HepG2 (cell line): ENCODE results near the gene EEF1AKMT1. TPM values are rescaled to one million over a fixed set of nuclear protein-coding genes. Genes with fewer than 3 reads are reported as not detected.

Source experiments
- ATAC-seq: fragments of 200-7000 bp; cut with Tn5 transposase; 3 replicates; pipeline ENCODE4 v1.9.1; 2020; ENCODE audit warnings: mild to moderate bottlenecking, moderate library complexity
- BruUV-seq: library from RNA; stranded (reverse); fragments of 400-500 nt; replicated peaks from 2 replicates; lab custom pipeline; 2021; lab: Mats Ljungman, UMichigan
- CTCF ChIA-PET: fragments of 300-600 bp; formaldehyde crosslinking; extraction: SDS; loops from one replicate; lab custom pipeline; 2021; ENCODE audit warnings: low total read pairs, inconsistent platforms, low intra/inter-chr PET ratio; lab: Yijun Ruan, JAX
- POLR2A ChIA-PET: fragments of 350-600 bp; sonication (Branson Sonifier 250); formaldehyde crosslinking; loops from one replicate; lab custom pipeline; 2020; ENCODE audit warnings: antibody characterized with exemption, inconsistent platforms; lab: Yijun Ruan, JAX
- DNase-seq: peaks from one replicate; pipeline ENCODE4 v3.0.0-alpha.2; 2015; ENCODE audit warnings: low spot score
- FAIRE-seq: peaks from 3 replicates; lab custom pipeline; 2011; peaks lifted over from hg19 to GRCh38; lab: Jason Lieb, UNC
- H2AFZ ChIP-seq: one replicate; pipeline ENCODE4 v1.6.1; 2011; ENCODE audit warnings: low read length, inconsistent platforms
- H3K27ac ChIP-seq: fragments of 300-600 bp; 3 replicates; pipeline ENCODE4 v1.8.0; 2011; ENCODE audit warnings: mixed run types, mild to moderate bottlenecking, mixed read lengths, low read length, inconsistent platforms; ENCODE audit not compliant: insufficient read depth; ENCODE audit errors: extremely low read length
- H3K27me3 ChIP-seq, 2 experiments: fragments of 200-600 bp in 1 of 2; 2 replicates in 1 of 2; 3 replicates in 1 of 2; pipeline versions ENCODE4 v1.6.0 to v1.8.0; 2011; ENCODE audit warnings: low read length in 2 of 2, mild to moderate bottlenecking in 2 of 2, moderate library complexity in 2 of 2, inconsistent platforms in 1 of 2; ENCODE audit not compliant: insufficient read depth in 2 of 2, control insufficient read depth in 1 of 2
- H3K36me3 ChIP-seq, 2 experiments: fragments of 200-600 bp in 1 of 2; replicated peaks in 1 of 2; 2 replicates in 1 of 2; 3 replicates in 1 of 2; pipeline versions ENCODE4 v1.5.1 to v1.8.0; 2011; ENCODE audit warnings: low read length in 2 of 2, inconsistent platforms in 1 of 2; ENCODE audit not compliant: insufficient read depth in 2 of 2, control insufficient read depth in 1 of 2
- H3K4me1 ChIP-seq: 2 replicates; pipeline ENCODE4 v1.5.1; 2012; ENCODE audit warnings: low read length, inconsistent platforms; ENCODE audit not compliant: insufficient read depth
- H3K4me2 ChIP-seq: 2 replicates; pipeline ENCODE4 v1.6.0; 2011; ENCODE audit warnings: low read depth, low read length, inconsistent platforms
- H3K4me3 ChIP-seq, 3 experiments: fragments of 200-600 bp in 1 of 3; sonication (generic), shearing (Covaris generic) in 1 of 3; replicated peaks in 1 of 3; 2 replicates each; pipeline ENCODE4 v1.5.1; 2011 to 2016; ENCODE audit warnings: low read length in 3 of 3, inconsistent platforms in 2 of 3, low read depth in 2 of 3, mild to moderate bottlenecking in 2 of 3, control low read depth in 1 of 3, mixed read lengths in 1 of 3; ENCODE audit not compliant: insufficient read depth in 1 of 3
- H3K79me2 ChIP-seq: one replicate; pipeline ENCODE4 v1.6.1; 2011; ENCODE audit warnings: low read length, inconsistent platforms; ENCODE audit not compliant: insufficient read depth
- H3K9ac ChIP-seq: 2 replicates; pipeline ENCODE4 v1.6.0; 2011; ENCODE audit warnings: mild to moderate bottlenecking, low read depth, low read length, inconsistent platforms; ENCODE audit not compliant: insufficient read depth
- H3K9me3 ChIP-seq: 2 replicates; pipeline ENCODE4 v1.5.1; 2012; ENCODE audit warnings: mild to moderate bottlenecking, low read length
- H4K20me1 ChIP-seq: 2 replicates; pipeline ENCODE4 v1.6.0; 2011; ENCODE audit warnings: inconsistent platforms, mild to moderate bottlenecking, low read length, moderate library complexity; ENCODE audit not compliant: insufficient read depth
- CC2D1A ChIP-seq: sonication (generic); formaldehyde crosslinking; IDR thresholded peaks from 2 replicates; pipeline ENCODE4 v1.8.1; 2023; ENCODE audit warnings: mild to moderate bottlenecking, missing genetic modification reagents
- EED ChIP-seq: sonication (generic); formaldehyde crosslinking; IDR thresholded peaks from 2 replicates; pipeline ENCODE4 v1.5.0; 2020; ENCODE audit warnings: mild to moderate bottlenecking, missing genetic modification reagents
- MIER3 ChIP-seq: IDR thresholded peaks from 2 replicates; pipeline ENCODE4 v1.6.1; 2016; ENCODE audit warnings: missing compliant biosample characterization, borderline replicate concordance
- PCBP2 ChIP-seq: fragments of 200-400 bp; formaldehyde crosslinking; optimal IDR thresholded peaks from 2 replicates; pipeline ENCODE3; 2018; ENCODE audit warnings: low read length, low read depth; ENCODE audit not compliant: poor library complexity, severe bottlenecking
- ZNF34 ChIP-seq: sonication (generic); formaldehyde crosslinking; IDR thresholded peaks from 2 replicates; pipeline ENCODE4 v1.4.0; 2020; ENCODE audit warnings: mild to moderate bottlenecking, missing genetic modification reagents, borderline replicate concordance
- ZNF432 ChIP-seq: sonication (generic); formaldehyde crosslinking; IDR thresholded peaks from 2 replicates; pipeline ENCODE4 v1.5.0; 2020; ENCODE audit warnings: missing genetic modification reagents, mild to moderate bottlenecking, borderline replicate concordance
- ZNF713 ChIP-seq: sonication (generic); formaldehyde crosslinking; IDR thresholded peaks from 2 replicates; pipeline ENCODE4 v1.4.0; 2020; ENCODE audit warnings: mild to moderate bottlenecking, missing genetic modification reagents
- ZNF775 ChIP-seq: sonication (generic); formaldehyde crosslinking; IDR thresholded peaks from 2 replicates; pipeline ENCODE4 v1.4.0; 2020; ENCODE audit warnings: missing genetic modification reagents, mild to moderate bottlenecking, moderate library complexity, borderline replicate concordance
- WGBS: methylation state at CpG from one replicate; pipeline ENCODE4 v1.1.6; 2017; ENCODE audit warnings: low lambda C conversion rate; 5-methylcytosine and 5-hydroxymethylcytosine counted together
- in situ Hi-C: cut with HindIII; loops from 2 replicates; pipeline ENCODE4 v1.10.0; 2017; ENCODE audit warnings: low pct_unique_long_range_greater_than_20kb; ENCODE audit not compliant: extremely low pct_ligation_motif_present
- intact Hi-C: fragments of 100-400 bp; cut with micrococcal nuclease; formaldehyde crosslinking; loops from one replicate; pipeline ENCODE4 v1.10.0; 2022; ENCODE audit not compliant: unreplicated experiment
- polyA plus RNA-seq, 8 experiments: library from polyadenylated mRNA; depleted of rRNA in 3 of 8; stranded (reverse) in 7 of 8; unstranded in 1 of 8; fragments of >200 nt; fragmentation: Illumina TruSeq in 4 of 8; extraction: Trizol in 4 of 8; gene quantifications; 2 replicates each; pipeline versions ENCODE4 v1.2.1 to v1.2.3, GENCODE V29; 2011 to 2016; ENCODE audit warnings: low read depth in 4 of 8, missing spikeins in 1 of 8, mixed read lengths in 1 of 8; ENCODE audit not compliant: insufficient read depth in 1 of 8
- total RNA-seq, 5 experiments: library from RNA; depleted of rRNA; stranded (reverse); fragments of >200 nt; fragmentation: Illumina TruSeq; extraction: Trizol; gene quantifications; 2 replicates each; pipeline ENCODE4 v1.2.3, GENCODE V29; 2016; ENCODE audit warnings: low read depth in 1 of 5
- TF ChIP-seq, protein P1 (sequence below): sonication (generic); formaldehyde crosslinking; IDR thresholded peaks from 2 replicates; pipeline ENCODE4 v1.4.0; 2020; ENCODE audit warnings: missing genetic modification reagents
- TF ChIP-seq, protein P2 (sequence below): sonication (generic); formaldehyde crosslinking; IDR thresholded peaks from 2 replicates; pipeline ENCODE4 v1.4.0; 2020; ENCODE audit warnings: missing genetic modification reagents, borderline replicate concordance
- TF ChIP-seq, protein P3 (sequence below): IDR thresholded peaks from 2 replicates; pipeline ENCODE4 v1.6.1; 2016

The EEF1AKMT1 gene
- total and polyA plus RNA-seq, 2 of the 13 experiments (the other 11 are each of a cell fraction or from before 2014, with no cell fraction given) = 6.0 to 16.1 TPM

DNA sequence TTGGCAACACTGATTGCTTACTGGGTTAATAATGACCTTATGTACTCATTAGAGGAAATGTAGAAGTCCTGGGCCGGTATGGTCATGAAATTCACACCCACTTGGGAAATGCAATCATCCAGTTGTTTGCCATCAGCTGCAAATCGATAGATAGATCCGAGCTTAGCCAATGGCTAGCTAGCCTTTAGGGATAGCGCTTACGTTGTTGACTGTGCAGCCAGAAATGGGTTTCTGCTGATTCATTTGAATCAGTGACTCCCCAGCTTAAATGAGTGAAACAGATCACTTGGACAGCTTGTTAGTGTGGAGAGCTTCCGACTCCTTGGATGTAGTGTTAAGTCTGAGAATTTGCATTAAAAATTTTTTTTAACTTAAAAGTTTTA is 58.4 kb downstream of the EEF1AKMT1 start:
- TF ChIP-seq ZNF432 (CRISPR knock-in tag) (no peak), MIER3 (CRISPR knock-in tag) (no peak)
- TF ChIP-seq, protein P1, sequence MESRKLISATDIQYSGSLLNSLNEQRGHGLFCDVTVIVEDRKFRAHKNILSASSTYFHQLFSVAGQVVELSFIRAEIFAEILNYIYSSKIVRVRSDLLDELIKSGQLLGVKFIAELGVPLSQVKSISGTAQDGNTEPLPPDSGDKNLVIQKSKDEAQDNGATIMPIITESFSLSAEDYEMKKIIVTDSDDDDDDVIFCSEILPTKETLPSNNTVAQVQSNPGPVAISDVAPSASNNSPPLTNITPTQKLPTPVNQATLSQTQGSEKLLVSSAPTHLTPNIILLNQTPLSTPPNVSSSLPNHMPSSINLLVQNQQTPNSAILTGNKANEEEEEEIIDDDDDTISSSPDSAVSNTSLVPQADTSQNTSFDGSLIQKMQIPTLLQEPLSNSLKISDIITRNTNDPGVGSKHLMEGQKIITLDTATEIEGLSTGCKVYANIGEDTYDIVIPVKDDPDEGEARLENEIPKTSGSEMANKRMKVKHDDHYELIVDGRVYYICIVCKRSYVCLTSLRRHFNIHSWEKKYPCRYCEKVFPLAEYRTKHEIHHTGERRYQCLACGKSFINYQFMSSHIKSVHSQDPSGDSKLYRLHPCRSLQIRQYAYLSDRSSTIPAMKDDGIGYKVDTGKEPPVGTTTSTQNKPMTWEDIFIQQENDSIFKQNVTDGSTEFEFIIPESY (CRISPR knock-in tag) = peak; percentile 57; the same call in 1 of the 2 replicates
- intact Hi-C loops (no loop called here), in situ Hi-C loops (no loop called here)
- Histone ChIP-seq H3K4me3 (no peak overlapping the region), H3K4me1 (peaks cover 68% of the 10 kb centered on the region), H3K79me2 (no peaks in the 10 kb centered on the region), H3K4me2 (no peak overlapping the region), H3K9ac (no peak overlapping the region), H3K9me3 (no peaks in the 10 kb centered on the region), H3K36me3 (no peaks in the 10 kb centered on the region), H2AFZ (no peak overlapping the region), H3K27ac (no peak overlapping the region), H3K27me3 (no peaks in the 10 kb centered on the region; a peak in 1 of 5 replicates), H4K20me1 (no peaks in the 10 kb centered on the region)
- ATAC-seq = no peak
- CTCF ChIA-PET = no interaction called here
- no TSS peak for BruUV-seq
- no peak for DNase-seq
- WGBS = 67% methylated on average over 6 of the region's 6 CpGs
- no peak for FAIRE-seq
- POLR2A ChIA-PET = no interaction called here

DNA sequence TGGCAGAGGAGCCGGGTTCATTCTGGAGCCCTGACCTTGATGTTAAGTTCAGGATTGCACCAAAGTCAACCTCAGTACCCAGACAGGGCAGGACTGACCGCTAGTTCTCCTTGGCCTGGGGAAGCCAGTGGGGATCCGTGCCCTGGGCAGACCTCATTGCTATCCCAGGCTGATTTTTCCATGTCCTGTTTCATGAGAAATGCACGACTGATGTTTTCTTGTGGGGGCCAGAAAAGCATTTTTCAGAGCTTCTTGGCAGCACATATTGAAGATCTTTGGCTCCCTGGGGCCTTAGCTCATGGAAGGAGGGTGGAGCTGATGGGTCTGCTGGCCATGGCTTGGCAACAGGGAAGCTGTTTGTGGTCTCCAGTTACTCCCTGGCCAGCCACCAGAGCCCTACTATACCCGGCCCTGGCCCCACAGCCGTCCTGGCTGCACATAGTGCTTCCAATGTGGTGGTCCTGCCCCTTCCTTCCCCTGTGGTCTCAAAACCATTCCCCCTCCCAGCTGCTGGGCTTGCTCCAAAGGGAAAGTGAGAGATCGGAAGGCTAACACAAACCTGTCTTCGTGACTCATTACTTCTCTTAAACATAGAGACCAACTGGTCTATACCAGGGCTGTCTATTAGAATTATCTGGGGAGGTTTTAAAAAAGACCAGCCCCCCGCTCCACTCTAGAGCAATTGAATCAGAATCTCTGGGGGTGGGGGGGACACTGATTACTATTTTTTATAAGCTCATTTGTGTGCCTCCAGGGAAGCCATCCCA is 59.0 kb downstream of the EEF1AKMT1 start:
- no peaks in the 10 kb centered on the region for H3K9me3 ChIP-seq
- no peaks in the 10 kb centered on the region for H4K20me1 ChIP-seq
- H3K4me2 ChIP-seq = peak overlapping the region; percentile 91
- H3K79me2 ChIP-seq = no peaks in the 10 kb centered on the region
- H3K9ac ChIP-seq = no peak overlapping the region
- BruUV-seq = no TSS peak
- H2AFZ ChIP-seq = no peak overlapping the region
- ChIA-PET POLR2A (no interaction called here), CTCF (no interaction called here)
- intact Hi-C loops (no loop called here), in situ Hi-C loops (no loop called here)
- H3K4me3 ChIP-seq = no peak overlapping the region; a peak in 1 of 6 replicates
- no peaks in the 10 kb centered on the region; a peak in 1 of 5 replicates for H3K27me3 ChIP-seq
- no peaks in the 10 kb centered on the region for H3K36me3 ChIP-seq
- peak; percentile 20 for ATAC-seq
- WGBS = 52% methylated on average over 7 of the region's 9 CpGs
- FAIRE-seq = no peak
- H3K4me1 ChIP-seq = peaks cover 62% of the 10 kb centered on the region
- DNase-seq = no peak
- H3K27ac ChIP-seq = no peak overlapping the region
- TF ChIP-seq ZNF34 (CRISPR knock-in tag) = no peak
- no peak for TF ChIP-seq CC2D1A
- no peak for TF ChIP-seq ZNF775 (CRISPR knock-in tag)
- TF ChIP-seq ZNF713 (CRISPR knock-in tag) = no peak
- TF ChIP-seq, protein P2, sequence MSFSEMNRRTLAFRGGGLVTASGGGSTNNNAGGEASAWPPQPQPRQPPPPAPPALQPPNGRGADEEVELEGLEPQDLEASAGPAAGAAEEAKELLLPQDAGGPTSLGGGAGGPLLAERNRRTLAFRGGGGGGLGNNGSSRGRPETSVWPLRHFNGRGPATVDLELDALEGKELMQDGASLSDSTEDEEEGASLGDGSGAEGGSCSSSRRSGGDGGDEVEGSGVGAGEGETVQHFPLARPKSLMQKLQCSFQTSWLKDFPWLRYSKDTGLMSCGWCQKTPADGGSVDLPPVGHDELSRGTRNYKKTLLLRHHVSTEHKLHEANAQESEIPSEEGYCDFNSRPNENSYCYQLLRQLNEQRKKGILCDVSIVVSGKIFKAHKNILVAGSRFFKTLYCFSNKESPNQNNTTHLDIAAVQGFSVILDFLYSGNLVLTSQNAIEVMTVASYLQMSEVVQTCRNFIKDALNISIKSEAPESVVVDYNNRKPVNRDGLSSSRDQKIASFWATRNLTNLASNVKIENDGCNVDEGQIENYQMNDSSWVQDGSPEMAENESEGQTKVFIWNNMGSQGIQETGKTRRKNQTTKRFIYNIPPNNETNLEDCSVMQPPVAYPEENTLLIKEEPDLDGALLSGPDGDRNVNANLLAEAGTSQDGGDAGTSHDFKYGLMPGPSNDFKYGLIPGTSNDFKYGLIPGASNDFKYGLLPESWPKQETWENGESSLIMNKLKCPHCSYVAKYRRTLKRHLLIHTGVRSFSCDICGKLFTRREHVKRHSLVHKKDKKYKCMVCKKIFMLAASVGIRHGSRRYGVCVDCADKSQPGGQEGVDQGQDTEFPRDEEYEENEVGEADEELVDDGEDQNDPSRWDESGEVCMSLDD = no peak
- no peak for TF ChIP-seq PCBP2
- TF ChIP-seq EED = no peak
- TF ChIP-seq, protein P3, sequence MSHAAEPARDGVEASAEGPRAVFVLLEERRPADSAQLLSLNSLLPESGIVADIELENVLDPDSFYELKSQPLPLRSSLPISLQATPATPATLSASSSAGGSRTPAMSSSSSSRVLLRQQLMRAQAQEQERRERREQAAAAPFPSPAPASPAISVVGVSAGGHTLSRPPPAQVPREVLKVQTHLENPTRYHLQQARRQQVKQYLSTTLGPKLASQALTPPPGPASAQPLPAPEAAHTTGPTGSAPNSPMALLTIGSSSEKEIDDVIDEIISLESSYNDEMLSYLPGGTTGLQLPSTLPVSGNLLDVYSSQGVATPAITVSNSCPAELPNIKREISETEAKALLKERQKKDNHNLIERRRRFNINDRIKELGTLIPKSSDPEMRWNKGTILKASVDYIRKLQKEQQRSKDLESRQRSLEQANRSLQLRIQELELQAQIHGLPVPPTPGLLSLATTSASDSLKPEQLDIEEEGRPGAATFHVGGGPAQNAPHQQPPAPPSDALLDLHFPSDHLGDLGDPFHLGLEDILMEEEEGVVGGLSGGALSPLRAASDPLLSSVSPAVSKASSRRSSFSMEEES (CRISPR knock-in tag) = no peak
